ENCODE results near the gene RTP5. TPM values are rescaled to one million over a fixed set of nuclear protein-coding genes. Genes with fewer than 3 reads are reported as not detected.

The RTP5 gene
- total RNA-seq, 1 experiment from 2014 or later, result not detected

GRCh38 chr2:241882091-241882625, 12.6 kb downstream of the RTP5 start:
- no peaks in the 10 kb centered on the region for H3K27me3 Mint-ChIP-seq (ENCODE audit: unreplicated experiment)
- TF ChIP-seq CTCF (IDR thresholded peaks at IDR 0.05; ENCODE audit: unreplicated experiment), result no peak
- H3K4me3 Mint-ChIP-seq (ENCODE audit: low read depth, unreplicated experiment), result peak overlapping the region; percentile 86
- H3K9me3 Mint-ChIP-seq (ENCODE audit: low read depth, unreplicated experiment), result no peaks in the 10 kb centered on the region
- intact Hi-C loops (cut with micrococcal nuclease; ENCODE audit: unreplicated experiment), result no loop called here
- CTCF ChIA-PET, result no interaction called here
- peak; percentile 41 for DNase-seq
- H3K36me3 Mint-ChIP-seq (ENCODE audit: insufficient read depth, unreplicated experiment), result peaks cover 19% of the 10 kb centered on the region
- BruUV-seq (replicated peaks), result no TSS peak
- H3K4me1 Mint-ChIP-seq (ENCODE audit: low read depth, unreplicated experiment), result peaks cover 18% of the 10 kb centered on the region
- H3K27ac Mint-ChIP-seq (ENCODE audit: unreplicated experiment), result peak overlapping the region; percentile 51

GRCh38 chr2:241884951-241885290, 15.4 kb downstream of the RTP5 start:
- no peaks in the 10 kb centered on the region for H3K9me3 Mint-ChIP-seq (ENCODE audit: low read depth, unreplicated experiment)
- DNase-seq, result no peak
- no peak for TF ChIP-seq CTCF (IDR thresholded peaks at IDR 0.05; ENCODE audit: unreplicated experiment)
- intact Hi-C loops (cut with micrococcal nuclease; ENCODE audit: unreplicated experiment), result no loop called here
- H3K4me1 Mint-ChIP-seq (ENCODE audit: low read depth, unreplicated experiment), result peaks cover 18% of the 10 kb centered on the region
- no peak overlapping the region for H3K4me3 Mint-ChIP-seq (ENCODE audit: low read depth, unreplicated experiment)
- peaks cover 24% of the 10 kb centered on the region for H3K36me3 Mint-ChIP-seq (ENCODE audit: insufficient read depth, unreplicated experiment)
- no peak overlapping the region for H3K27ac Mint-ChIP-seq (ENCODE audit: unreplicated experiment)
- CTCF ChIA-PET, result no interaction called here
- BruUV-seq (replicated peaks), result no TSS peak
- no peaks in the 10 kb centered on the region for H3K27me3 Mint-ChIP-seq (ENCODE audit: unreplicated experiment)

- peaks cover 24% of the 10 kb centered on the region for H3K36me3 Mint-ChIP-seq (ENCODE audit: insufficient read depth, unreplicated experiment)
- H3K4me3 Mint-ChIP-seq (ENCODE audit: low read depth, unreplicated experiment), result no peak overlapping the region
- H3K27me3 Mint-ChIP-seq (ENCODE audit: unreplicated experiment), result no peaks in the 10 kb centered on the region
- CTCF ChIA-PET, result no interaction called here
- H3K4me1 Mint-ChIP-seq (ENCODE audit: low read depth, unreplicated experiment), result peaks cover 18% of the 10 kb centered on the region
- intact Hi-C loops (cut with micrococcal nuclease; ENCODE audit: unreplicated experiment), result no loop called here
- no peak for TF ChIP-seq CTCF (IDR thresholded peaks at IDR 0.05; ENCODE audit: unreplicated experiment)
- H3K27ac Mint-ChIP-seq (ENCODE audit: unreplicated experiment), result no peak overlapping the region
- H3K9me3 Mint-ChIP-seq (ENCODE audit: low read depth, unreplicated experiment), result no peaks in the 10 kb centered on the region
- BruUV-seq (replicated peaks), result no TSS peak
- no peak for DNase-seq
These were observed 15.9 kb downstream of the RTP5 start for GRCh38 chr2:241885291-241885945.

GRCh38 chr2:241885946-241886643, 16.6 kb downstream of the RTP5 start:
- BruUV-seq (replicated peaks), result no TSS peak
- H3K9me3 Mint-ChIP-seq (ENCODE audit: low read depth, unreplicated experiment), result no peaks in the 10 kb centered on the region
- CTCF ChIA-PET, result no interaction called here
- H3K27me3 Mint-ChIP-seq (ENCODE audit: unreplicated experiment), result no peaks in the 10 kb centered on the region
- H3K27ac Mint-ChIP-seq (ENCODE audit: unreplicated experiment), result no peak overlapping the region
- peaks cover 20% of the 10 kb centered on the region for H3K36me3 Mint-ChIP-seq (ENCODE audit: insufficient read depth, unreplicated experiment)
- peaks cover 13% of the 10 kb centered on the region for H3K4me1 Mint-ChIP-seq (ENCODE audit: low read depth, unreplicated experiment)
- no peak overlapping the region for H3K4me3 Mint-ChIP-seq (ENCODE audit: low read depth, unreplicated experiment)
- DNase-seq, result no peak
- no peak for TF ChIP-seq CTCF (IDR thresholded peaks at IDR 0.05; ENCODE audit: unreplicated experiment)
- intact Hi-C loops (cut with micrococcal nuclease; ENCODE audit: unreplicated experiment), result no loop called here
